Measurements from ENCODE around the gene FAM89A.
A peak's percentile ranks its signal among the peaks of the same experiment; 100 is the strongest.
"Not testable (repeated sequence)": the region's sequence is repeated elsewhere in the genome, so short reads cannot be mapped to it uniquely, and the experiment has no call there.

Gene FAM89A

DNA sequence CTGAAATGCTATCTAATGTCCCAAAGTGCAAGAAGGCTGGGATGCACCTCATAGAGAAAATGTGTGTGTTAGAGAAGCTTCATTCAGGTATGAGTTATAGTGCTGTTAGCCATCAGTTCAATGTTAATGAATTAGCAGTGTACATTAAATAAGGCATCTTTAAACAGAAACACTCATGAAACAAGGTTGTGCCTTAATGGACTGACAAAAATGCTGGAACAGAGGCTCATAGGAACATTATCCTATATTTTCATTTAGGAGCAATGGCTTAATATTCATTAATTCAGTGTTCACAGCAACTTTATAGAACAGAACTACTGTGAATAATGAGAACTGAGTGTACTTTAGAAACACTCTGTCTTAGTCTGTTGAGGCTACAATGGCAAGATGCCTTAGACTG lies 15.2 kb upstream of the FAM89A start:
- DNase-seq = no peak

DNA sequence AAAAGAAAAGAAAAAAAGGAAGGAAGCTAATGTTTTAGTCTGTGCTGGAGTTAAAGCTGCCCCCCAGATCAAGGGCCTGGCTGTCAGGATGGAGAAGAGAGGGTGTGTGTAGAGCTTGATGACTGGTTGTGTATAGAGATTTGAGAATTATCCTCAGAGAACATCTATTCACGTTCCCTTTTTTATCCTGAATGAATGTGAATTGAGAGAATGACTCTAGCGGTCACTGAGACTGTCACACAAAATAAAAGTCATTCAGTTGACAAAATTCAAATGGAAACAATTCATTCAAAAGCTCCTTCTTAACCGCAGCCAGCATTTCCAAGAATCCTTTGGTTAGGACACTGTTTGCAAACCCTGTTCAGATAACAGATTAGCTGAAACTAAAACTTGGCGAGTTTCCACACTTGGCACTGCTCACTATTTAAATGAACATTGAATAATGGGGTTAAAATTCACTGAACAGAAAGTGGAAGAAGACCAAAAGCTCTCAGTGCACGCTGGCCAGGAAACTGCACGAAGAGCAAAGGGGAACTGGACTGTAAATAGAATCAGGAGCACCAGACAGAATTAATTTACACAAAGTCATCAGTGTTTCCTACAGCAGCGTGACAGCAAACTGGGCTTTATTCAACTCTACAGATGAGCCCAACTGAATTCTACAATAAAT lies 13.6 kb upstream of the FAM89A start:
- peak; percentile 12 to 28 for DNase-seq

DNA sequence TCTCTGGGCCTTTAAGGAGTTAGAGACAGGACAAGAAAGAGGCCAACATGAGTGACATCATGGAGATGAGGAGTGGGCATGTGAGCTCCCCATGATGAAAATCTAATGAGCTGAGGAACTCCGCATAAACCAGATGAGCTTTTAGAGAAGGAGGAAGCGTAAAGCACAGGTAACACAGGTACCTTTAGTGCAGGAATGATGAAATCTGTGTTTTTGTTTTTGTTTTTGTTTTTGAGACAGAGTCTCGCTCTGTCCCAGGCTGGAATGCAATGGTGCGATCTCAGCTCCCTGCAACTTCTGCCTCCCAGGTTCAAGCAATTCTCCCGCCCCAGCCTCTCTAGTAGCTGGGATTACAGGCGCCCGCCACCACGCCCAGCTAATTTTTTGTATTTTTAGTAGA lies 12.7 kb upstream of the FAM89A start:
- no peak for DNase-seq

DNA sequence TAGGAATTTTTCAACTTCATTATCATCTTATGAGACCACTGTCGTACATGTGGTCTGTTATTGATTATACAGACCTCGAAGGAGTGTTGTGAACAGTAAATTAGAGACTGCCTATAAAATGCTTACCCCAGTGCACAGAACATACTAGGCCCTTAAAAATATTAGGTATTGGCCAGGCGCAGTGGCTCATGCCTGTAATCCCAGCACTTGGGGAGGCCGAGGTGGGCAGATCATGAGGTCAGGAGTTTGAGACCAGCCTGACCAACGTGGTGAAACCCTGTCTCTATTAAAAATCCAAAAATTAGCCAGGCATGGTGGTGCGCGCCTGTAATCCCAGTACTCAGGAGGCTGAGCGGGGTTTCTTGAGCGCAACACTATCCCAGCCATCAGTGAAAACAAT lies 10.9 kb upstream of the FAM89A start:
- not testable (repeated sequence) for DNase-seq

DNA sequence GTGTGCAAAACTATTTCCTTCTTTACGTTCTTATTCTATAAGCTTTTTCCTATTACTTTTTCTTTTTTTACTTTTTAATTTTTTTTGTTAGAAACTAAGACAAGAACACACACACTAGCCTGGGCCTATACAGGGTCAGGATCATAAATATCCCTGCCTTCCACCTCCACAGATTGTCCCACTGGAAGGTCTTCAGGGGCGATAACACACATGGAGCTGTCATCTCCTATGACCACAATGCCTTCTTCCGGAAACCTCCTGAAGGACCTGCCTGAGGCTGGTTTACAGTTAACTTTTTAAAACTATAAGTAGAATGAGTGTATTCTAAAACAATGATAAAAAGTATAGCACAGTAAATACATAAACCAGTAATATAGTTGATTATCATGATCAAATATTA lies 10.3 kb upstream of the FAM89A start:
- DNase-seq = no peak

DNA sequence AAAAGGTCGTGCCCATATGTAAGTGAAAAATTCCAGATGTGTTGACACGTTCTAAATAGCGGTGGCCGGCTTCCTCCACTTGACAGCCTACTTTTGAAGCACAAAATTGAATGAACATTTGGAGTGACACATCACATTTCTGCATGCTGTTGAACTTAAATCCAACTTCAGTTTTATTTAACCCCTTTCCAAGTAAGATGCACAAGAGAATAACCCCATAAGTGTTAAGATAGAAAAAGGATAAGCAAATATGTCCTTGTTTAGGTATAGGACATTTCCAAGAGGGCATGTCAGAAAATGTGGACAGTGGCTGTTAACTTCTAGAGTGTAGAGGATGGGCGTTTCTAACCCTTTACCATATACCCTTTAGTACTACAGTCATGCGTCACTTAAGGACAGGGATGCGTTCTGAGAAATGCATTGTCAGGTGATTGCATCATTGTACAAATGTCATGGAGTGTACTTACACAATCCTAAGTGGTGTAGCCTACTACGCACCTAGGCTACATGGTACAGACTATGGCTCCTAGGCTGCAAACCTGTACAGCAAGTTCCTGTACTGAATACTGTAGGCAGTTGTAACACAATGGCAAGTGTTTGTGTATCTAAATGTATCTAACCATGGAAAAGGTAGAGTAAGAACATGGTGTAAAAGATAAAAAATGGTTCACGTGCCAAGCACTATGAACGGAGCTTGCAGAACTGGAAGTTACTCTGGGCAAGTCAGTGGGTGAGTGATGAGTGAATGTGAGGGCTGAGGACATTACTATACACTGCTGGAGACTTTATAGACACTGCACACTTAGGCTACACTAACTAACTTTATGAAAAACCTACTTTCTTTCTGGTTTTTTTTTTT lies 9.3 kb upstream of the FAM89A start:
- DNase-seq = no peak

DNA sequence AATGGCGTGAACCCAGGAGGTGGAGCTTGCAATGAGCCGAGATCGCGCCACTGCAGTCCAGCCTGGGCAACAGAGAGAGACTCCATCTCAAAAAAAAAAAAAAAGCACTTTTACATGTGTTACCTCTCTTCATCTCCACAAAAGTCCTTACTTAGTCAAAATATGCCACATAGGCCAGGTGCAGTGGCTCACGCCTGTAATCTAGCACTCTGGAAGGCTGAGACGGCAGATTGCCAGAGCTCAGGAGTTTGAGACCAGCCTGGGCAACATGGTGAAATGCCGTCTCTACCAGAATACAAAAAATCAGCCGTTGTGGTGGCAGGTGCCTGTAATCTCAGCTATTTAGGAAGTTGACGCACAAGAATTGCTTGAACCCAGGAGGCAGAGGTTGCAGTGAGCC lies 8.4 kb upstream of the FAM89A start:
- not testable (repeated sequence) for DNase-seq

DNA sequence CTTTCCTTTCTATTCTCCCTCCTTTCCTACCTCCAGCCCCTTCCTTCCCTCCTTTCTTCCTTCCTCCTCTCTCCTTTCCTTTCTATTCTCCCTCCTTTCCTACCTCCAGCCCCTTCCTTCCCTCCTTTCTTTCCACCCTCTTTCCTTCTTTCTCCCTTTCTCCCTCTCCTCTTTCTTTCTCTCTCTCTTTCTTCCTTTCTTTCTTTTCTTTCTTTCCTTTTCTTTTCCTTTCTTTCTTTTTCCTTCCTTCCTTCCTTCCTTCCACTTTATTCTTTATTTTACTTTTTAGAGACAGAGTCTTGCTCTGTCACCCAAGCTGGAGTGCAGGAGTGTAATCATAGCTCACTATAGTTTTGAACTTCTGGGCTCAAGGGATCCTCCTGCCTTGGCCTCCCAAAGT lies 7.5 kb upstream of the FAM89A start:
- not testable (repeated sequence) for DNase-seq

DNA sequence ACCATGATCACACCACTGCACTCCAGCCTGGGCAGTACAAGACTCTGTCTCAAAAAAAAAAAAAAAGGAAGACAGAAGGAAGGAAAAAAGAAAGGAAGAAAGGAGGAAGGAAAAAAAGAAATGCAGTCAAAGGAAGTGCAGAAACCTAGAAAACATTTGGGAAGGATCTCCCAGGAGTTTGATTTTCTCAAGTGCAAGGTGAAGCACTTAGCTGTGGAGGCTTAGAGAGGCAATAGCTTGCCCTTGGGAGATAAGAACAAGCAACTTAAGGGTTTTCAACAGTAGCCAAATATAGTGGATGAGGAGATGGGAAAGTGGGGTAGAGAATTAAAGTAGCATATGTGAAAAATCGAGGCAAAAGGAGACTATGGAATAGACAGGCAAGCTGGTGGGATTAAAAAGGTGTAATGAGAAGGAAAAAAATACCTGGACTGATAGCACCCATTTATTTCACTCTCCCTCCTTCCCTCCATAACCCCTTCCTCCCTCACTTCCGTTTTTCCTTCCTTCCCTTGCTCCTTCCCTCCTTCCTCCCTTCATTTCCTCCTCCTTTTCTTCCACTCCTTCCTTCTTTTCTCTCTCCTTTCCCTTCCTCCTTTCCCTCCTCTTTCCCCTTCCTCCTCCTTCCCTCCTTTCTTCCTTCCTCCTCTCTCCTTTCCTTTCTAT lies 6.8 kb upstream of the FAM89A start:
- no peak for DNase-seq

DNA sequence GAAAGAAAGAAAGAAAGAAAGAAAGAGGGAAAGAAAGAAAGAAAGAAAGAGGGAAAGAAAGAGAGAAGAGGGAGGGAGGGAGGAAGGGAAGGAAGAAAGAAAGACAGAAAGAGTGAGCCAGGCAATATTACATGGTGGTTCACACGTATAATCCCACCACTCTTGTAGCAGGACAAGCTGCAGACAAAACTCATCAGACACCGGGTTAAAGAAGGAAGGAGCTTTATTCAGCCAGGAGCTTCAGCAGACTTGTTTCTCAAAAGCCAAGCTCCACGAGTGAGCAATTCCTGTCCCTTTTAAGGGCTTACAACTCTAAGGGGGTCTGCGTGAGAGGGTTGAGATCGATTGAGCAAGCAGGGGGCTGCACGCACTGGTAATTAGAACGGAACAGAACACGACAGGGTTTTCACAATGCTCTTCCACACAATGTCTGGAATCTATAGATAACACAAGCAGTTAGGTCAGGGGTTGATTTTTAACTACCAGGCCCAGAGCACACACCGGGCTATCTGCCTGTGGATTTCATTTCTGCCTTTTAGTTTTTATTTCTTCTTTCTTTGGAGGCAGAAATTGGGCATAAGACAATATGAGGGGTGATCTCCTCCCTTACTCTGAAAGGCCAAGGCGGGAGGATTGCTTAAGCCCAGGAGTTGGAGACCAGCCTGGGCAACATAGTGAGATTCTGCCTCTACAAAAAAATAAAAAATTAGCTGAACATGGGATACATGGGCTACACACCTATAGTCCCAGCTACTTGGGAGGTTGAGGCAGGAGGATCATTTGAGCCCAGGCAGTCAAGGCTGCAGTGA lies 6.1 kb upstream of the FAM89A start:
- DNase-seq = not testable (repeated sequence)

DNA sequence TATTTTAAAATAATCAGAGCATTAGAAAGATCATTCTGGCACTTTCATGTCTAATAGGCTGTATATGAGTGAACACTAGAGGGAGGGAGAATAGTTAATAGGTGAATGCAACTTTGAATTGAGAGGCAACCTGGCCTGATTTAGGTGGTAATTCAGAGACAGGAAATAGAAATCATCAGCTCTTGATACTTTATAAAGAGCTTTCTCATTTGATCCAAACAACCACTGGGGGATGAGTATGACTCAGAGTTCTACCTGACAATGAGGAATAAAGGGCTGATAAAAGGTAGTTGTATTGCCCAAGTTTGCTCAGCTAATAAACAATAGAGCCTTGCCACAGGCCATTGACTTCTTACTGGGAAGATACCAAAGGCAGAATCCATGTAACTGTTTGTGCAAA lies 5.2 kb upstream of the FAM89A start:
- no peak for DNase-seq

DNA sequence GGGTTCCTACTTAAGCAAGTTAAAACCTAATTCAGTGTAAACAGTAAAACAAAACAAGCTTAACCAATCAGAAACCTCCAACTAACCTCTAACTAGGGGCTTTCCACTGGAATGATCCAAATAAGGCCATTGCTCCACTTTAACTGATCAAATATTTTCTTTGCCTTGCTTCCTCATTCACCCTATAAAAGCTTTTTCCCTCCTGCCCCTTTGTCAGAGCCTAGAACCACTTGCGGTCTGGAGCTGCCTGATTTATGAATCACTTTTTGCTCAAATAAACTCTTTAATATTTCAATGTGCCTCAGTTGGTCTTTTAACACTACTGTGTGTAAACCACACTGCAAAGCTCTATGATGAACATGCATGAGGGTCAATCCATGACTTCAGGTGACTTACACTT lies 4.5 kb upstream of the FAM89A start:
- DNase-seq = no peak

DNA sequence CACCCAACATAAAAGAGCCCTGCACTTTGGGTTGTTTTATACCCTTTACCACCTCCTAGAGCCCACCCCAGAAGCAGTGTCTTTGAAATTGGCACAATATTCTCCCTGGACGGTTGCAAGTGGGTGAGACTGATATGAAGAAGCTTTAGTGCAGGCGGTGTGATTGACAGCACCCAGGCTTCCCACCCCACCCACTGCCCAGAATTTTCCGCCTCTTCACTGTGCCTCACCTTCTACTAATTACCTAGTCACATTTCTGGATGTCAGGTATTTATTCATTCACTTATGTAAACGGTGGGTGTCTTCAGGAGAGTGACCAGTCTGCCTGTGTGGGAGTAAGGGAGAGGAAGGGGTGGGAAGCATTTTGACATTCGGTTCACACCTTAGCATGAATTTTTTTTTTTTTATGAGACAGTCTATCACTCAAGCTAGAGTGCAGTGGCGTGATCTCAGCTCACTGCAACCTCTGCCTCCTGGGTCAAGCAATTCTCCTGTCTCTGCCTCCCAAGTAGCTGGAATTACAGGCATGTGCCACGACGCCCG lies 1.7 kb upstream of the FAM89A start:
- no peak for DNase-seq

DNA sequence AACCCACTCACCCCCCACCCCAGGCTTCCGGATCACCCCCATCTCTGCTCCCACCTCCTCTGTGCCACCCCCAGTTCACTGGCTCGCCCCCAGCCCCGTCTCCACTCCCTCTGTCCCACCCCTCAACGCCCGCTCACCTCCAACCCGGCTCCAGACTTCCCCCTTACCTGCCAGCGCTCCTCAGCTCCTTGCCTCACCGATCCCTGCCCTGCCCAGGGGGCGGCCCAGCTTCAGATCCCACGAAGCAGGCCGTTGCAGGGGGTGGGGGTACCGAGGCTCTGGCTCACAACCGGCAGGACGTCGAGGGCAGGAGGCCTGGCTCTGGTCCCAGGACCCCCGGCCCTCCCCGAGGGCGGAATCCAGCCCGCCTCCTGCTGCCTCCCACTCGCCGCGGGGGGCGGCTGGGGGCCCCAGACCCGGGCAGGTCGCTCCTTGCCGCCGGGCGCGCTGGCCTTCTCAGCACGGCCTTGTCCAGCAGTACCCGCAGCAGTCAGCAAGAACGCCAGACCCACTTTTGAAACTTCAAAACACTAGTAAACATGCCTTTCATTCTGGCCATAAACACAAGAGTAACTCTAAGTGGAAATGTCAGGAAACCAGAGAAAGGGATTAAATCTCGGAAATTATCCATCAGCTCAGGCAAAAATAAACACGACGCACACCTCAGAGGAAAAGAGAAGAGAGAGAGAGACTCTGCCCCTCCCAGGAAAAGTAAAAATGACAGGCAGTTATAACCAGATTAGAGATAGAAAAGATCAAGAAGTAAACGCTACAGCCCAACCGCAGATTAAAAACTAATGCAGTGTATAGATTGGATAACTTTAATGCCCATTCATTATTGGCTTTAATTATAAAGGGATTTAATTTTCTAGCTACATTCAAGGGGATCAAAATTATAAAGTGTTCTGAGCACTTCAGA lies 1.0 kb upstream of the FAM89A start:
- DNase-seq = no peak

DNA sequence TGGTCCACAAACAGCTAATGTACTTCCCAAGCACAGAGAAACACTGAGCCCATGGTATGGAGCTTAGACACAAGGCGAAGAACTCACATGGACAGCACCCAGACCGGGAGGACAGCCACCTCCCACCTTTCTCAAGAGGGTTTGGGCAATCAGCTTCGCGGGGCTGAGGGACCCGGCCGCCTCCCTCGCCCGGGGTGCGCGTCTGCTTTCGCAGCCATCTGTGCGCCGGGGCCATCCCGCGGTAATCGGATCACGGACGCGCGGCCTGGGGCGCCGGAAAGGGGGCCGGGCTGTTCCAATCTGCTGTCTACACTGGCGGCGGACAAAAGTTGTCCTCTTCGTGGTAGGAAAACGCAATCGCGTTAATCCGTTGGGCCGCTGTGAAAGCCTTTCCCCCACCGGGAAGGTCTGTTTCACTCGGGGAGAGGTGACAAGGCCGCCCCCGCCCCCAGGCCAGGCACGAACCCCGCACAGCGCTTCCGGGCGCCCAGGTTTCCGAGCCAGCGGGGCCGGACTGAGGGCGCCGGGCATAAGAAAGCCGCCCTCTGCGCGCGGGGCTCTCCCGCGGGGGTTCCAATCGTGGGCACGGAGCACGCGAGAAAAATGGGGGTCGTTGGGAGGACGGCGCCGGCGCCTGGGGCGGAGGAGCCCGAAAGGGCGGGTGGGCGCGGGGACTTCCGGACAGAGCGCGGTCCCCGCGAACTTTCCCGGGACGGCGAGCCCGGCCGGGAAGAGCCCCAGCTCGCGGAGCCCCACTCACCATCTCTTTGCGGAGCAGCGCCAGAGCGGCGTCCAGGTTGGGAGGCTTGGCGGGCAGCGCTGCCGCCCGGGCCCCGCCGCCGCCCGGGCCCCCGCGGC lies 664 bp downstream of the FAM89A start:
- DNase-seq = peak; percentile 52 to 59

DNA sequence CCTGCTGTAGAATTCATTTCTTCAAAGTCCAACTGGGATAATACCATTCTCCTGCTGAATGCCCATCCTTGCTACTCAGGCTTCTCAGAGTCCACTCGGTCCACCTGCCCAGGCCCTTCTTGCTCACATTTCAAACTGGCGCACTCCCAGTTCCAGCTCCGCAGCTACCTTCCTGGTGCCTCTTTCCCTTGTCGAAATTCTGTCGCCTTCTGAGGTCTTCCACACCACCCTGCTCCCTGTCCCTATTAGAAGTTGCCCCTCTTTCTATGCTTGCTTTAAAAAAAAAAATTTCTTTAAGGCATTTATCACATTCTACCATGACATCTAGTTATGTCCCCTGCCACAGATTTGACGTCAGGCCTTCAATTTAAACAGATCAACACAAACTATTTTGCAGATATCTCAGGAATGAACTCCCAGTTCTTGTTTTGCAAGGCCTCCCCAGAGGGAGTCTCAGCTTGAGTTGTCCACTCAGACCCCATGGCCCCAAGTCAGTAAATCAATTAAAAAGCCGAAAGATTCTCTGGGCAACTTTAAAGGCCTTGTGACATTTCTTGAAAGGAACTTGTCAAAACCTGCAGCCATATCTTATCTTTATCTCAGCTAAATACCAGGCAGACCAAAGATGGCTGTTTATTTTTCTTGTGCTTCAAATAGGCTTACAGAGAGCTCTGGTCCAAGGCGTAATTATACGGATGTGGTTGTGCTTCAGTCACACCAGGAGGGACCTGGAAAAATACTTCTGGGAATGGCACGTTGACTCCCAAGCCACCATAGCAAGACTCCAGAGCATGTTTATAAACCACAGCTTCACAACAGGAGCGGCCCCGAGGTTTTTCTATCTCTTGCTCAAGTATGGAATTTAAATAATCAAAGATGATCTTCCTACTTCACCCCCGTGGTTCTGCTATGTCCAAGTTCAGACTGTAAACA lies 2.2 kb downstream of the FAM89A start:
- no peak for DNase-seq

DNA sequence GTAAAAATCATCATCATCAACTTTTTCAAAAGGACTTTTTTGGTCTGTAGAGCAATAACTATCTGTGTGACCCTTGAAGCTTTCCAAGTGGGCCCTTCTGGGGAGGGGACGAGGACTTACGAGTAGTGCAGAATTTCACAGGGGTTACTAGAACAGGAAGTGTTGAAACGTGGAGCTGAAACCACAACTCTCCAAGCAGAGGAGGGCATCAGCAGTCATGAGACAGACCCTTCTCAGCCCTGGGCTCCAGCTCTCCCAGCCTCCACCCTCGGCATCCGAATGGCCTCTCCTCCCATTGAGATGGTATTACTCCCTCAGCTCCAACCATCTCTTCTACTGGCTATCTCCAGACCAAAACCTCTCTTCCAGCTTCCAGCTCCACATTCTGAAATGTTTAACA lies 3.6 kb downstream of the FAM89A start:
- no peak for DNase-seq

DNA sequence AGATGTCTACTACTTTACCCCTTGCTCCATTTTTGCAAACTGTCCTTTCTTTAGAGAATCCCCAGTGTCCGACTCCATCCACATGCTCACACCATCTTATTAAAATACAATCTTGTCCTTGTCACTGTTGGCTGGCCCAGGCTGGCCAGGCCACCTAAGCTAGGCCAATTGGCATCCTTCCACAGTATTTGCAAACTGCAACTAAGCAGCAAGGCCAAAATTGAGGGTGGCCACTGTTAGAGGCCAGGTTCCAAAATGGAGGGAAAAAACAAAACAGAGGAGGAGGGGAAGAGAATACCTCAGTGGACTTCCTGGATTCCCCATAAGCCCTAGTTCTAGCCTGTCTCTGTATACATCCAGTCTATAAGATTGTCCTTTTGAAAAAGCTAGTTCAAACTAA lies 4.3 kb downstream of the FAM89A start:
- DNase-seq = no peak

DNA sequence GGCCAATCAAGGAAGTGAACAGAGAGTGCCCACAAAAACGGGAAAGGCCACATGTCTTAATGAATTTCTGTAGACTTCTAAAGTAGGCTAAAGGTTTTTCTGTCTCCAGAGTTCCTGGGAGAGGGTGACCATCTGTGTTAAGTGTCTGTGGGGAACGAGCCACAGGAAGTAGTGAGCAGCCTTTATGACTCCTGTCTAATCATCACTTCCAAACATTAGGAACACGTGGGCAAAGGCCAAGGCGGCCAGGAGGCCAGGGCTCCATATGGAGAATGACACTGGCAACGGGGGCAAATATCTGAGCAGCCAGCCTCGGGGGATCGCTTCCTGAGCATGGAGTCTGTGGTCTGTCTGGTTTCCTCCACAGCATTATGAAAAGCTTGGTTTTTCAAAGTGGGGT lies 7.1 kb downstream of the FAM89A start:
- DNase-seq = no peak

DNA sequence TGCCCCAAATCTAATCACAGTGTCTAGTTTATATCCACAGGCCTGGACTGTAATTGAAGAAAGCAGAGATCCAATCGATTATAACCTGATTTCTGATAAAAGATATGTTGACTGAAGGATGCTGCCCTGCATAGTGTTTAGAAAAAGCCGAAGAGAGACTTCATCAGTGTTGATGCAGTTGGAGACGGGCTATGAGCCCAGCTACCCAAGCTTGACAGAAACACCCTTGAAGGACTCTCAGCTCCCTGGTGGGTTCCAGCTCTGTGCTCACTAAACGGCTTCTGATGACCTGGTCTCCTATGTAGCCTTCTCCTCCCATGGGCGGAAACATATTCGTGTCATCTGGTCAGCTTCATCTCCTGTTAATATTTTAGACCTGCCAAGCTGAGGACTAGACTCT lies 10.2 kb downstream of the FAM89A start:
- no peak for DNase-seq

Data from activated CD4-positive, alpha-beta T cell treated with anti-CD3 and anti-CD28 coated beads, Interleukin-2, amount 50 U/mL, for 48 hours (primary cell).